A673 (cell line): ENCODE data around the gene ZFHX2.

ENCODE experiments used
- EZH2 ChIP-seq: fragments of 200-600 bp; sonication (generic); IDR thresholded peaks from 2 replicates; pipeline ENCODE4 v1.6.1; 2017; ENCODE audit warnings: borderline replicate concordance, low read depth, mild to moderate bottlenecking, mixed read lengths, antibody characterized with exemption, low read length; ENCODE audit not compliant: poor library complexity, severe bottlenecking
- TF ChIP-seq, protein P1 (sequence below): fragments of 300-800, 200-600 bp; sonication (generic); conservative IDR thresholded peaks from 2 replicates; pipeline ENCODE4 v1.5.1; 2017; ENCODE audit warnings: low read depth, mild to moderate bottlenecking, antibody characterized with exemption, low read length, moderate library complexity, mixed read lengths

DNA sequence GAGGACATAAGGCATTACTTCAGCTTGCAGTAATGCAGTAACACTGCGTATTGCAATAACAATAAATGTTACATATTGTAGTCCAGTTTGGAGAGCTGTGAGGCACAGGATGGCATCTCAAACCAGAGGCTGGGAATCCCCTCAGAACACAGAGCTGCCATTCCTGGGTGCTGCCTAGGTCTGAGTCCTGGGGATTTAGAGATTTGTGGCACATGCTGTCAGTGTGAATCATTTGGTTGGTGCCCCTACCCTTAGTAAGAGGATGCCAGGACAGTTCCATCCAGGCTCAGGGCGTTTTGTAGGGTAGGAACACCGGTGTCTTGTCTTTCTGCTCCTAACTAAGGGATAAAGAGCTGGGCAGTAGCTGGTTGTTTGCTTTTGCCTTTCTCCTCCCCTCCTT lies 22.5 kb downstream of the ZFHX2 start:
- TF ChIP-seq, protein P1, sequence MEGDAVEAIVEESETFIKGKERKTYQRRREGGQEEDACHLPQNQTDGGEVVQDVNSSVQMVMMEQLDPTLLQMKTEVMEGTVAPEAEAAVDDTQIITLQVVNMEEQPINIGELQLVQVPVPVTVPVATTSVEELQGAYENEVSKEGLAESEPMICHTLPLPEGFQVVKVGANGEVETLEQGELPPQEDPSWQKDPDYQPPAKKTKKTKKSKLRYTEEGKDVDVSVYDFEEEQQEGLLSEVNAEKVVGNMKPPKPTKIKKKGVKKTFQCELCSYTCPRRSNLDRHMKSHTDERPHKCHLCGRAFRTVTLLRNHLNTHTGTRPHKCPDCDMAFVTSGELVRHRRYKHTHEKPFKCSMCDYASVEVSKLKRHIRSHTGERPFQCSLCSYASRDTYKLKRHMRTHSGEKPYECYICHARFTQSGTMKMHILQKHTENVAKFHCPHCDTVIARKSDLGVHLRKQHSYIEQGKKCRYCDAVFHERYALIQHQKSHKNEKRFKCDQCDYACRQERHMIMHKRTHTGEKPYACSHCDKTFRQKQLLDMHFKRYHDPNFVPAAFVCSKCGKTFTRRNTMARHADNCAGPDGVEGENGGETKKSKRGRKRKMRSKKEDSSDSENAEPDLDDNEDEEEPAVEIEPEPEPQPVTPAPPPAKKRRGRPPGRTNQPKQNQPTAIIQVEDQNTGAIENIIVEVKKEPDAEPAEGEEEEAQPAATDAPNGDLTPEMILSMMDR: no peak
- TF ChIP-seq EZH2: no peak
